Smooth muscle cell (in vitro differentiated cells): ENCODE data around the gene TSGA10. TPM values are rescaled to one million over a fixed set of nuclear protein-coding genes. Genes with fewer than 3 reads are reported as not detected.

Experiments used
- DNase-seq: peaks from one replicate; lab custom pipeline; 2025; ENCODE audit not compliant: unreplicated experiment; lab: John Stamatoyannopoulos, UW
- H2AFZ ChIP-seq: fragments of 200-600 bp; sonication (generic); 2 replicates; pipeline ENCODE4 v1.6.0; 2016; ENCODE audit warnings: antibody characterized with exemption, low read depth, mild to moderate bottlenecking
- H3F3A ChIP-seq: fragments of 200-600 bp; sonication (generic); 2 replicates; pipeline ENCODE4 v1.6.0; 2017; ENCODE audit warnings: antibody characterized with exemption, low read depth
- H3K27ac ChIP-seq: fragments of 200-600 bp; sonication (generic); 2 replicates; pipeline ENCODE4 v1.5.1; 2016; ENCODE audit warnings: low read depth, mild to moderate bottlenecking
- H3K27me3 ChIP-seq: fragments of 200-600 bp; sonication (generic); 2 replicates; pipeline ENCODE4 v1.6.1; 2016; ENCODE audit warnings: low read depth, mild to moderate bottlenecking
- H3K36me3 ChIP-seq: fragments of 200-600 bp; sonication (generic); 2 replicates; pipeline ENCODE4 v1.5.1; 2016; ENCODE audit warnings: low read depth
- H3K4me1 ChIP-seq: fragments of 200-600 bp; sonication (generic); 2 replicates; pipeline ENCODE4 v1.5.1; 2016; ENCODE audit warnings: low read depth
- H3K4me2 ChIP-seq: fragments of 200-600 bp; sonication (generic); 2 replicates; pipeline ENCODE4 v1.6.0; 2016; ENCODE audit warnings: mild to moderate bottlenecking
- H3K4me3 ChIP-seq: fragments of 200-600 bp; sonication (generic); 2 replicates; pipeline ENCODE4 v1.5.1; 2016; ENCODE audit warnings: mild to moderate bottlenecking
- H3K79me2 ChIP-seq: fragments of 200-600 bp; sonication (generic); 2 replicates; pipeline ENCODE4 v1.6.0; 2016; ENCODE audit warnings: low read depth, mild to moderate bottlenecking
- H3K9ac ChIP-seq: fragments of 200-600 bp; sonication (generic); 2 replicates; pipeline ENCODE4 v1.6.0; 2016; ENCODE audit warnings: low read depth
- H3K9me3 ChIP-seq: fragments of 200-600 bp; sonication (generic); replicated peaks from 2 replicates; pipeline ENCODE4 v1.5.1; 2016; ENCODE audit warnings: low read depth
- H4K20me1 ChIP-seq: fragments of 200-600 bp; sonication (generic); 2 replicates; pipeline ENCODE4 v1.6.0; 2016; ENCODE audit warnings: low read depth
- CTCF ChIP-seq: fragments of 200-600 bp; sonication (generic); IDR thresholded peaks from 2 replicates; pipeline ENCODE4 v1.5.1; 2017; ENCODE audit warnings: borderline replicate concordance, mild to moderate bottlenecking, antibody characterized with exemption; ENCODE audit not compliant: insufficient read depth, poor library complexity, severe bottlenecking
- WGBS: methylation state at CpG from one replicate; pipeline ENCODE4 v1.1.7; 2016; ENCODE audit warnings: low lambda C conversion rate; 5-methylcytosine and 5-hydroxymethylcytosine counted together
- polyA plus RNA-seq: library from polyadenylated mRNA; unstranded; fragments of >200 nt; fragmentation: Nextera tagmentation; extraction: Ambion mirVana; gene quantifications from 2 replicates; pipeline ENCODE4 v1.2.1, GENCODE V29; 2016
- total RNA-seq: library from RNA; depleted of rRNA; stranded (reverse); fragments of >200 nt; gene quantifications from 2 replicates; pipeline ENCODE4 v1.2.3, GENCODE V29; 2014

The TSGA10 gene
- total and polyA plus RNA-seq, 2 experiments from 2014 or later = 3.4 to 30.4 TPM

- no peaks in the 10 kb centered on the region for H3K4me1 ChIP-seq
- H2AFZ ChIP-seq = no peak overlapping the region
- WGBS = 97% methylated on average over 1 of the region's 1 CpG
- H4K20me1 ChIP-seq = no peaks in the 10 kb centered on the region
- H3K4me3 ChIP-seq = no peak overlapping the region
- H3K27me3 ChIP-seq = no peaks in the 10 kb centered on the region
- no peak for DNase-seq
- no peak for TF ChIP-seq CTCF
- H3K4me2 ChIP-seq = no peak overlapping the region
- no peak overlapping the region for H3K9ac ChIP-seq
- H3K79me2 ChIP-seq = no peaks in the 10 kb centered on the region
- no peaks in the 10 kb centered on the region for H3F3A ChIP-seq
- H3K36me3 ChIP-seq = no peaks in the 10 kb centered on the region
- no peak overlapping the region for H3K27ac ChIP-seq
- H3K9me3 ChIP-seq = no peaks in the 10 kb centered on the region
These were observed 42.8 kb downstream of the TSGA10 start for GRCh38 chr2:99111945-99112344.

GRCh38 chr2:99111236-99111635, 43.5 kb downstream of the TSGA10 start:
- Histone ChIP-seq H3F3A (no peaks in the 10 kb centered on the region), H3K79me2 (no peaks in the 10 kb centered on the region), H4K20me1 (no peaks in the 10 kb centered on the region), H3K4me3 (no peak overlapping the region), H3K27ac (no peak overlapping the region), H3K4me1 (no peaks in the 10 kb centered on the region), H3K9ac (no peak overlapping the region), H3K9me3 (no peaks in the 10 kb centered on the region), H2AFZ (no peak overlapping the region), H3K4me2 (no peak overlapping the region), H3K27me3 (no peaks in the 10 kb centered on the region), H3K36me3 (no peaks in the 10 kb centered on the region)
- no peak for TF ChIP-seq CTCF
- 87% methylated on average over 2 of the region's 2 CpGs for WGBS
- DNase-seq = no peak

GRCh38 chr2:99106913-99107312, 47.8 kb downstream of the TSGA10 start:
- no peak overlapping the region for H2AFZ ChIP-seq
- no peak for DNase-seq

More at GRCh38 chr2:99106913-99107312, 47.8 kb downstream of the TSGA10 start:
- H3K9me3 ChIP-seq = no peaks in the 10 kb centered on the region
- no peak overlapping the region for H3K27ac ChIP-seq
- H3K9ac ChIP-seq = no peak overlapping the region
- H3K27me3 ChIP-seq = no peaks in the 10 kb centered on the region
- no peaks in the 10 kb centered on the region for H3K36me3 ChIP-seq
- 85% methylated on average over 2 of the region's 2 CpGs for WGBS
- no peak overlapping the region for H3K4me3 ChIP-seq
- H3K4me2 ChIP-seq = no peak overlapping the region
- no peaks in the 10 kb centered on the region for H3K79me2 ChIP-seq
- no peaks in the 10 kb centered on the region for H3K4me1 ChIP-seq
- H4K20me1 ChIP-seq = no peaks in the 10 kb centered on the region
- TF ChIP-seq CTCF = no peak
- H3F3A ChIP-seq = no peaks in the 10 kb centered on the region
